Common myeloid progenitor, CD34-positive (primary cell): ENCODE results near the gene SLC35E1.

Source experiments
- CTCF ChIA-PET: fragments of 350-600 bp; sonication (Branson Sonifier 250); formaldehyde crosslinking; loops from one replicate; lab custom pipeline; 2021; ENCODE audit warnings: antibody characterized with exemption; lab: Charles Lee
- POLR2A ChIA-PET: fragments of 350-600 bp; sonication (Branson Sonifier 250); formaldehyde crosslinking; loops from one replicate; lab custom pipeline; 2021; ENCODE audit warnings: antibody characterized with exemption; lab: Charles Lee
- DNase-seq, 3 donors: peaks; one replicate each; pipeline versions ENCODE4 v3.0.0 to v3.0.0-alpha.2; 2013
- H3K27ac ChIP-seq, 2 experiments: 1 replicate in 1 of 2; 2 replicates in 1 of 2; pipeline ENCODE4 v1.7.0; 2013; ENCODE audit warnings: inconsistent platforms in 2 of 2, low read length in 2 of 2, mild to moderate bottlenecking in 2 of 2, low read depth in 1 of 2, moderate library complexity in 1 of 2; ENCODE audit not compliant: severe bottlenecking in 2 of 2, insufficient read depth in 1 of 2, poor library complexity in 1 of 2
- H3K27me3 ChIP-seq, 5 experiments: replicated peaks in 2 of 5; 1 replicate in 3 of 5; 2 replicates in 2 of 5; pipeline versions ENCODE4 v1.6.1 to v1.7.0; 2013; ENCODE audit warnings: low read length in 4 of 5, mild to moderate bottlenecking in 2 of 5, moderate library complexity in 2 of 5, inconsistent platforms in 1 of 5; ENCODE audit not compliant: insufficient read depth in 5 of 5, control insufficient read depth in 4 of 5
- H3K36me3 ChIP-seq, 4 experiments: 1 replicate in 2 of 4; 2 replicates in 2 of 4; pipeline versions ENCODE4 v1.6.1 to v1.7.0; 2013; ENCODE audit warnings: low read length in 3 of 4, control low read depth in 1 of 4, mild to moderate bottlenecking in 1 of 4; ENCODE audit not compliant: control insufficient read depth in 4 of 4, insufficient read depth in 4 of 4
- H3K4me1 ChIP-seq, 4 experiments: 1 replicate in 3 of 4; 2 replicates in 1 of 4; pipeline versions ENCODE4 v1.6.1 to v1.7.1; 2013; ENCODE audit warnings: low read length in 3 of 4, mild to moderate bottlenecking in 3 of 4, control low read depth in 1 of 4, inconsistent platforms in 1 of 4, moderate library complexity in 1 of 4; ENCODE audit not compliant: control insufficient read depth in 4 of 4, insufficient read depth in 4 of 4; ENCODE audit errors: control extremely low read depth in 1 of 4
- H3K4me3 ChIP-seq, 7 experiments: 1 replicate in 4 of 7; 2 replicates in 3 of 7; pipeline versions ENCODE4 v1.5.1 to v1.7.0; 2013; ENCODE audit warnings: mild to moderate bottlenecking in 7 of 7, low read length in 6 of 7, moderate library complexity in 6 of 7, inconsistent platforms in 2 of 7, low read depth in 2 of 7, control low read depth in 1 of 7; ENCODE audit not compliant: insufficient read depth in 4 of 7, control insufficient read depth in 1 of 7; ENCODE audit errors: extremely low read depth in 1 of 7
- H3K9me3 ChIP-seq, 5 experiments: 1 replicate in 4 of 5; 2 replicates in 1 of 5; pipeline versions ENCODE4 v1.6.1 to v1.7.1; 2013; ENCODE audit warnings: low read length in 4 of 5, mild to moderate bottlenecking in 2 of 5, inconsistent platforms in 1 of 5, low read depth in 1 of 5, moderate library complexity in 1 of 5; ENCODE audit not compliant: control insufficient read depth in 4 of 5, insufficient read depth in 2 of 5; ENCODE audit errors: control extremely low read depth in 1 of 5
- WGBS: methylation state at CpG from one replicate; pipeline ENCODE4 v1.1.5; 2013; ENCODE audit not compliant: insufficient coverage; 5-methylcytosine and 5-hydroxymethylcytosine counted together

Gene SLC35E1

DNA sequence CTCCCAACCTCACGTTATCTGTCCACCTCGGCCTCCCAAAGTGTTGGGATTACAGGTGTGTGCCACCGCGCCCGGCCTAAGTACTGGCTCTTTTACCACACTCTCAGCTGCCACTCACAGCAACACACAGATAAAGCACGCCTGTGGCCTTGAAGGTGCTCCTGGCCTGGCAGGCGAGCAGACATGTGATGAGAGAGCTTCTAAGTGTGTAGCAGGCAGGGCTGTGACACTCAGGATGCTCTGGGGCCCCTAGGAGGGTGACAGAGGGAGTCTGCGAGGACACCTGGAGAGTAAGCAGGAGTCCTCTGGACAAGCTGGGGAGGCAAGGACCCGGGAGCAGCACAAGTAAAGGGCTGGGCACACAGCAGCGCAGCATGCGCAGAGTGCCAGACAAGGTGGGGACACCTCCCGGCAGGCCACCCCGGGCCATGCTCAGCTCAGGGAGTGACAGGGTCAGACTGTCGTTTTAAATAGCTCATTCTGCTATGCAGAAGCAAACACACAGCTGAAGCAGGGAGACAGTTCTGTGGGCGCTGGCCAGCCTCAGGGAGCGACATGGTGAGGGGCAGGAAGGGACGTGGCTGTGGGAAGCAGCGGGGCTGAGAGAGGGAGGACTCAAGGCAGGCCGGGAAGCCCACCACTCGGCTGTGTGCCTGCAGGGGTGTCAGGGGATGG is 29.3 kb upstream of the SLC35E1 start:
- Histone ChIP-seq H3K36me3 (peaks cover 0 to 6% (median 0%) of the 10 kb centered on the region in 4 experiments), H3K4me3 (no peak overlapping the region), H3K4me1 (peaks cover 0 to 13% (median 0%) of the 10 kb centered on the region in 4 experiments), H3K27ac (no peak overlapping the region), H3K9me3 (no peaks in the 10 kb centered on the region), H3K27me3 (no peaks in the 10 kb centered on the region)
- WGBS: 99% methylated on average over 14 of the region's 20 CpGs
- no peak for DNase-seq
- CTCF ChIA-PET: interaction anchor here (1.1 to 1.7 kb wide), 3 partner anchors 8 to 14 kb away, joined by 3 to 6 read pairs (median 3); no protein-coding TSS in a partner anchor
- POLR2A ChIA-PET: no interaction called here

- ChIA-PET POLR2A (no interaction called here), CTCF (interaction anchor here (1.1 to 1.7 kb wide), 3 partner anchors 9 to 13 kb away, joined by 3 to 6 read pairs (median 3); no protein-coding TSS in a partner anchor)
- Histone ChIP-seq H3K4me3 (no peak overlapping the region), H3K9me3 (no peaks in the 10 kb centered on the region), H3K27ac (no peak overlapping the region), H3K36me3 (peaks cover 0 to 6% (median 0%) of the 10 kb centered on the region in 4 experiments), H3K4me1 (peaks cover 0 to 13% (median 0%) of the 10 kb centered on the region in 4 experiments), H3K27me3 (no peaks in the 10 kb centered on the region)
- 100% methylated on average over 3 of the region's 5 CpGs for WGBS
- DNase-seq: no peak
Observed at GRCh38 chr19:16600824-16601223, 28.6 kb upstream of the SLC35E1 start.

GRCh38 chr19:16599655-16600346 is 27.6 kb upstream of the SLC35E1 start:
- Histone ChIP-seq H3K4me3 (no peak overlapping the region), H3K9me3 (no peaks in the 10 kb centered on the region), H3K4me1 (peaks cover 0 to 18% (median 7%) of the 10 kb centered on the region in 4 experiments), H3K27ac (no peak overlapping the region), H3K36me3 (peaks cover 0 to 5% (median 0%) of the 10 kb centered on the region in 4 experiments), H3K27me3 (no peaks in the 10 kb centered on the region)
- CTCF ChIA-PET: interaction anchor here (0.6 to 1.7 kb wide), 2 partner anchors 9 to 12 kb away, joined by 3 to 6 read pairs; no protein-coding TSS in a partner anchor
- WGBS: 81% methylated on average over 4 of the region's 6 CpGs
- POLR2A ChIA-PET: no interaction called here
- DNase-seq: no peak

- 92% methylated on average over 3 of the region's 4 CpGs for WGBS
- H3K27me3 ChIP-seq: no peaks in the 10 kb centered on the region
- H3K27ac ChIP-seq: no peak overlapping the region
- no peaks in the 10 kb centered on the region for H3K9me3 ChIP-seq
- DNase-seq: no peak
- peaks cover 2 to 25% (median 16%) of the 10 kb centered on the region in 4 experiments for H3K4me1 ChIP-seq
- ChIA-PET CTCF (no interaction called here), POLR2A (no interaction called here)
- H3K36me3 ChIP-seq: peaks cover 0 to 5% (median 0%) of the 10 kb centered on the region in 4 experiments
- H3K4me3 ChIP-seq: no peak overlapping the region
Observed at GRCh38 chr19:16598848-16599247, 26.6 kb upstream of the SLC35E1 start.

DNA sequence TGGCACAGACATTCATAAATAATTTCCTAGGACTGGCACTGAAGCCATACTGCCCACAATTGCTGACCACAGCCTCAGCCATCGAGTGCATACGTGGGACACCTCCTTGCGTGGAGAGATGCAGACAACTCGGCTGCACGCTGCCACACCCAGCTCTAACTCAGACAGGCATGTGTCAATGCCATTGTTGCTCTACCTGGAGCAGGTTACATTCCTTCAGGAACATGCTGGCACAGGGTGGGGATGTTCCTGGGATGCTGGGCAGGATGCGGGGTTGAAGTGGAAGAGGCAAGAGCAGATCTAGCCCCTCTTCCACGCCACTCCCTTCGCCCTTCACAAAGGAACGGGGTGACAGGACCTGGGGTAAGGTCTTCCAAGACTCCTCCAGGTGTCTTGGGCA is 24.2 kb upstream of the SLC35E1 start:
- Histone ChIP-seq H3K9me3 (no peaks in the 10 kb centered on the region), H3K27ac (no peak overlapping the region), H3K27me3 (no peaks in the 10 kb centered on the region), H3K4me3 (no peak overlapping the region), H3K36me3 (peaks cover 0 to 5% (median 0%) of the 10 kb centered on the region in 4 experiments), H3K4me1 (peaks cover 5 to 45% (median 31%) of the 10 kb centered on the region in 4 experiments)
- CTCF ChIA-PET: no interaction called here
- WGBS: 96% methylated on average over 7 of the region's 9 CpGs
- DNase-seq: no peak
- POLR2A ChIA-PET: no interaction called here

DNA sequence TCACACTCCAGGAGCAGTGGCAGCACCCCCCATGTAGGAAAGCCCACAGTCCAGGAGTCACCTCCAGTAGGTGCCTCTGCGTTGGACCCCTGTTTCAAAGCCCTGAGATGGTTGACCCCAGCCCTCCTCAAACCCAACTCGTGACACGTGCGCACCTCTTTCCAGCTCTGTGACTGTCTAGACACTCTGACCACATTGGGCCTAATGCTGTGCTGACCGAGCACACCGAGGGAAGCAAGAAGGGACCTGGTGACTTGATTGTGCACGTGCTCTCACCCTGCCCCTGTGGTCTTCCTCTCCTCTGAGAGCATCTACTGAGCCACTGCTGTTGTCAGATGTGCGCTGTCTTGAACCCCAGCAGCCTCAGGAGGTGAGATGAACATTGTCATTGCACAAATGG is 22.9 kb upstream of the SLC35E1 start:
- H3K27ac ChIP-seq: no peak overlapping the region
- H3K4me1 ChIP-seq: peaks cover 5 to 54% (median 32%) of the 10 kb centered on the region in 4 experiments
- WGBS: 96% methylated on average over 8 of the region's 8 CpGs
- ChIA-PET POLR2A (no interaction called here), CTCF (interaction anchor here (0.9 kb wide), 1 partner anchor 13 kb away, joined by 3 read pairs; no protein-coding TSS in a partner anchor)
- H3K36me3 ChIP-seq: peaks cover 0 to 5% (median 0%) of the 10 kb centered on the region in 4 experiments
- no peak for DNase-seq
- H3K4me3 ChIP-seq: peak overlapping the region in 1 of 7 experiments; percentile 0
- no peaks in the 10 kb centered on the region for H3K27me3 ChIP-seq
- H3K9me3 ChIP-seq: no peaks in the 10 kb centered on the region
